Karpas-422 (cell line): ENCODE measurements around the gene OMP. TPM values are rescaled to one million over a fixed set of nuclear protein-coding genes. Genes with fewer than 3 reads are reported as not detected.

ENCODE experiments used
- DNase-seq: peaks from one replicate; pipeline ENCODE4 v3.0.0-alpha.2; 2015
- H2AFZ ChIP-seq: fragments of 200-600 bp; sonication (generic); 2 replicates; pipeline ENCODE4 v1.6.1; 2014; ENCODE audit warnings: antibody characterized with exemption, low read length, mixed read lengths
- H3K27ac ChIP-seq: fragments of 200-600 bp; sonication (generic); 2 replicates; pipeline ENCODE4 v1.5.1; 2014; ENCODE audit warnings: mild to moderate bottlenecking, low read length, moderate library complexity
- H3K27me3 ChIP-seq: fragments of 200-600 bp; sonication (generic); 2 replicates; pipeline ENCODE4 v1.6.1; 2014; ENCODE audit warnings: low read length, mixed read lengths
- H3K36me3 ChIP-seq: fragments of 200-600 bp; sonication (generic); 2 replicates; pipeline ENCODE4 v1.6.1; 2014; ENCODE audit warnings: low read length, mixed read lengths; ENCODE audit not compliant: insufficient read depth
- H3K4me1 ChIP-seq: fragments of 200-600 bp; sonication (generic); 2 replicates; pipeline ENCODE4 v1.6.1; 2014; ENCODE audit warnings: mild to moderate bottlenecking, low read length, mixed read lengths
- H3K4me2 ChIP-seq: fragments of 200-600 bp; sonication (generic); 2 replicates; pipeline ENCODE4 v1.6.1; 2014; ENCODE audit warnings: low read length, low read depth, mild to moderate bottlenecking; ENCODE audit not compliant: poor library complexity, severe bottlenecking
- H3K4me3 ChIP-seq: fragments of 200-600 bp; sonication (generic); 2 replicates; pipeline ENCODE4 v1.5.1; 2014; ENCODE audit warnings: mild to moderate bottlenecking, antibody characterized with exemption, low read length, mixed read lengths
- H3K79me2 ChIP-seq: fragments of 200-600 bp; sonication (generic); 2 replicates; pipeline ENCODE4 v1.6.1; 2014; ENCODE audit warnings: mild to moderate bottlenecking, low read length, mixed read lengths
- H3K9ac ChIP-seq: fragments of 200-600 bp; sonication (generic); 2 replicates; pipeline ENCODE4 v1.6.0; 2014; ENCODE audit warnings: low read length
- H3K9me2 ChIP-seq: fragments of 200-600 bp; sonication (generic), shearing (Covaris generic); replicated peaks from 2 replicates; pipeline ENCODE4 v1.6.0; 2014; ENCODE audit warnings: mild to moderate bottlenecking, low read length, moderate library complexity; ENCODE audit not compliant: insufficient read depth
- H3K9me3 ChIP-seq: fragments of 300-700, 200-600 bp; sonication (generic); 2 replicates; pipeline ENCODE4 v1.6.1; 2014; ENCODE audit warnings: low read length, mixed read lengths
- H4K20me1 ChIP-seq: fragments of 200-600 bp; sonication (generic); 2 replicates; pipeline ENCODE4 v1.6.1; 2014; ENCODE audit warnings: mild to moderate bottlenecking, antibody characterized with exemption, low read length, low read depth; ENCODE audit not compliant: insufficient read depth
- total RNA-seq: library from RNA; depleted of rRNA; stranded (reverse); fragments of >200 nt; shearing (Covaris generic); gene quantifications from 2 replicates; pipeline ENCODE4 v1.2.3, GENCODE V29; 2014; ENCODE audit warnings: low replicate concordance

OMP gene
- total RNA-seq, 1 experiment from 2014 or later = not detected

DNA sequence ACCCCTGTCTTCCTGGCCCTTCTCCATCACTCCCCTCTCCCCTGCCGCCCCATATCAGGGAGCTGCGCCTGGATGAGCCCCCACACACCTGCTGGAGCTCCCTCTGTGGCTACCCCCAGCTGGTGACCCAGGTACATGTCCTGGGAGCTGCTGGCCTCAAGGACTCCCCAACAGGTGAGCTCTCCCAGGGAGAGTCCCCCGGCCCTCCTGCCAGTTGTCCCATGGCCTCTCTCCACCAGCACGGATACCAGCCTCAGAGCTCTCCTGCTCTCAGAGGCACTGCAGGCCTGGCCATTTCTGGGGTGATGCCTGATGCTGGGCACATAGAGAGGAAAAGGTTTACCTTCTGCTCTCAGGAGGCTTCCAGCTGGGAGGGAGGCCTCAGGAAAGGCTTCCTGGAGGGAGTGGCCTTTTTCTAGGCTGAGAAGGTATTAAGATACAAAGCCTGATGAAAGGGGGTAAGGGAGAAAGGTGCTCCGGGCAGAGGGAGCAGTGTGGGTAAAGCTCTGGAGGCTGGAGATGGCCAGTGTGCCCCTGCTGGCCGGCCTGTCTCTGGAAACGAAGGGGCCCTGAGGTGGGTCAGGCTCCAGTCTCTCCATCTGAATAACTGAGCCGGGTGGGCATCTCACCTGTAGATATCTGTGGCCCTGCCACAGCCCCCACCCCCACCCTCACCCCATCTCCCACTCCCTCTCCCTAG, 19.4 kb downstream of the OMP start:
- no peak overlapping the region for H3K27ac ChIP-seq
- H3K4me1 ChIP-seq = no peaks in the 10 kb centered on the region
- H3K9me3 ChIP-seq = no peaks in the 10 kb centered on the region
- no peaks in the 10 kb centered on the region for H3K36me3 ChIP-seq
- DNase-seq = no peak
- H2AFZ ChIP-seq = no peak overlapping the region
- no peak overlapping the region for H3K4me2 ChIP-seq
- no peak overlapping the region for H3K9ac ChIP-seq
- no peaks in the 10 kb centered on the region for H3K27me3 ChIP-seq
- no peak overlapping the region for H3K4me3 ChIP-seq
- no peaks in the 10 kb centered on the region; the same call in 1 of the 2 replicates for H4K20me1 ChIP-seq
- no peaks in the 10 kb centered on the region for H3K79me2 ChIP-seq
- H3K9me2 ChIP-seq = no peaks in the 10 kb centered on the region

DNA sequence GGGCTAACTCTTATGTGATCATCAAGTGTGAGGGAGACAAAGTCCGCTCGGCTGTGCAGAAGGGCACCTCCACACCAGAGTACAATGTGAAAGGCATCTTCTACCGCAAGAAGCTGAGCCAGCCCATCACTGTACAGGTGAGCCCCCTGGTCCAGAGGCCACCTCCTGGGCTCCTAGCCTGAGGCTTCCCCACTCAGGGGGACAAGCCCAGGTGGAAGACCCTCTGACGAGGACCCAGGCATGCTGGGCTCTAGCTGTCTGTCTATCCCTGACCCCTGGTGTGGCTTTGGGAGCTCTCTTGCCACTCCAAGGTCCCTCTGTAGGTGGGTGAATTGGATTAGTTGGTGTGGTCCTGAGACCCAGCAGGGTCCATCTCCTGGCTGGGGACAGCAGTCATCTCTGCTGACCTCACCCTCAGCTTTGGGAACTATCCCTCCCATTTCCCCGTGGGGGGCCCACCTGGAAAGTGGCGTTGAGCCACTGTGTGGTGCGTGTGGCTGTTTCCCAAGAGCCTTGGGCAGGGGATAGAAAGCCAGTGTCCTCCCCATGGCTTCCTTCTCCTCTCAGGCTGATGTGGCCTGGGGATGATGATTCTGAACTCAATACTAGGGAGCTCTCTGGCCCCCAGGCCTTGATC, 20.1 kb downstream of the OMP start:
- Histone ChIP-seq H3K9ac (no peak overlapping the region), H4K20me1 (peaks cover 5% of the 10 kb centered on the region; the same call in 1 of the 2 replicates), H3K4me2 (no peak overlapping the region), H3K79me2 (no peaks in the 10 kb centered on the region), H3K4me3 (no peak overlapping the region), H3K36me3 (no peaks in the 10 kb centered on the region), H3K9me3 (no peaks in the 10 kb centered on the region), H3K27ac (no peak overlapping the region), H2AFZ (no peak overlapping the region), H3K9me2 (no peaks in the 10 kb centered on the region), H3K4me1 (no peaks in the 10 kb centered on the region), H3K27me3 (no peaks in the 10 kb centered on the region)
- no peak for DNase-seq

GRCh38 chr11:77123591-77123990, 21.0 kb downstream of the OMP start:
- Histone ChIP-seq H3K4me2 (no peak overlapping the region), H3K9me3 (no peaks in the 10 kb centered on the region), H3K4me3 (no peak overlapping the region), H3K79me2 (no peaks in the 10 kb centered on the region), H3K27me3 (no peaks in the 10 kb centered on the region), H3K9ac (no peak overlapping the region), H3K36me3 (no peaks in the 10 kb centered on the region), H2AFZ (no peak overlapping the region), H3K27ac (no peak overlapping the region), H3K4me1 (no peaks in the 10 kb centered on the region), H3K9me2 (no peaks in the 10 kb centered on the region), H4K20me1 (0 out of 2 replicates have a peak, but pooled peaks cover 7% of the 10 kb centered on the region)
- no peak for DNase-seq

DNA sequence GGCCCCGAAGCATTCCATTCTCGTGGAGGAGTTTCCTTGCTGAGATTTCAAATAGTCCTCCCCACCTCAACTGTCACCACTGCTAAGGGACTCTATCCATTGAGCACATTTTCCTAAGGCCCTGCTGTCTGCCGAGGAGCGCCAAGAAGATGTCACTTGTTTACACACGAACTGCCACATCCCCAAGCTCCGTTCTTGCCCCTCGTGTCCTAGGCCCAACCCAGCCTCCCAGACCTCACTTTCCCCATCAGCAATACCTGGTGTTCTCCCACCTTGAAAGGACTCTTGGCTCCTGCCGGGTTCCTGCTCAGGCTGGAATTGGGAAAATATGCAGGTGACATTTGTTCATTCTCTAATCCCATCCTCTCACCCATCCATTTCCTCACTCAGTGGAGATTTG, 21.4 kb downstream of the OMP start:
- no peak for DNase-seq
- H2AFZ ChIP-seq = no peak overlapping the region
- H3K4me3 ChIP-seq = no peak overlapping the region
- H3K4me2 ChIP-seq = no peak overlapping the region
- H4K20me1 ChIP-seq = 0 out of 2 replicates have a peak, but pooled peaks cover 7% of the 10 kb centered on the region
- no peaks in the 10 kb centered on the region for H3K27me3 ChIP-seq
- no peak overlapping the region for H3K27ac ChIP-seq
- no peaks in the 10 kb centered on the region for H3K36me3 ChIP-seq
- no peaks in the 10 kb centered on the region for H3K9me3 ChIP-seq
- H3K4me1 ChIP-seq = no peaks in the 10 kb centered on the region
- no peaks in the 10 kb centered on the region for H3K79me2 ChIP-seq
- no peak overlapping the region for H3K9ac ChIP-seq
- no peaks in the 10 kb centered on the region for H3K9me2 ChIP-seq

DNA sequence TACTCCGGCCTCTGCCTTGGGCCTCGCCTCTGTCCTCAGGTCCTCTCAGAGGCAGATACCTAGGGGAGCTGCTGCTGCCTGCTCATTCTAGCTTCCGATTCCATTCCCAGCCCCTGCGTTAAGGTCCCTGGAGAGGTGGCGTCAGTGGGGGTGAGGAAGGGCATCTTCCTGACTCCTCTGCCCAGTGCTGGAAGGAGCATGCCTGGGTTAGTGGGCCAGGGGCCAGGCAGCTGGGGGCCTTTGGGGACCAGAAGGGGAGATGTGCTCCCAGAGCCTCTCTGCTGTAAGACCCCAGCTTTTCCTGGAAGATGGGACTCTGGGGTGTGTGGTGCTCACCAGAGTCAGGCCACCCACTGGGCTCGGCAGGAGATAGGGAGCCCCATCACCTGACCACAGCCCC, 21.8 kb downstream of the OMP start:
- Histone ChIP-seq H3K4me1 (no peaks in the 10 kb centered on the region), H3K9me2 (no peaks in the 10 kb centered on the region), H4K20me1 (0 out of 2 replicates have a peak, but pooled peaks cover 7% of the 10 kb centered on the region), H3K4me2 (no peak overlapping the region), H3K79me2 (no peaks in the 10 kb centered on the region), H3K9me3 (no peaks in the 10 kb centered on the region), H3K27me3 (no peaks in the 10 kb centered on the region), H3K27ac (no peak overlapping the region), H3K36me3 (no peaks in the 10 kb centered on the region), H3K4me3 (no peak overlapping the region), H2AFZ (no peak overlapping the region), H3K9ac (no peak overlapping the region)
- DNase-seq = no peak

- Histone ChIP-seq H4K20me1 (0 out of 2 replicates have a peak, but pooled peaks cover 7% of the 10 kb centered on the region), H3K27ac (no peak overlapping the region), H3K4me1 (no peaks in the 10 kb centered on the region), H3K9ac (no peak overlapping the region), H2AFZ (no peak overlapping the region), H3K79me2 (no peaks in the 10 kb centered on the region), H3K36me3 (no peaks in the 10 kb centered on the region), H3K4me3 (no peak overlapping the region), H3K9me3 (no peaks in the 10 kb centered on the region), H3K9me2 (no peaks in the 10 kb centered on the region), H3K27me3 (no peaks in the 10 kb centered on the region), H3K4me2 (no peak overlapping the region)
- no peak for DNase-seq
Observed at GRCh38 chr11:77125191-77125590, 22.6 kb downstream of the OMP start.

- no peak overlapping the region for H3K9ac ChIP-seq
- H3K9me3 ChIP-seq = no peaks in the 10 kb centered on the region
- no peaks in the 10 kb centered on the region for H3K4me1 ChIP-seq
- no peak overlapping the region for H3K4me3 ChIP-seq
- DNase-seq = no peak
- H2AFZ ChIP-seq = no peak overlapping the region
- H3K36me3 ChIP-seq = no peaks in the 10 kb centered on the region
- H3K9me2 ChIP-seq = no peaks in the 10 kb centered on the region
- no peaks in the 10 kb centered on the region for H3K79me2 ChIP-seq
- H4K20me1 ChIP-seq = 0 out of 2 replicates have a peak, but pooled peaks cover 7% of the 10 kb centered on the region
- H3K27ac ChIP-seq = no peak overlapping the region
- H3K4me2 ChIP-seq = no peak overlapping the region
- H3K27me3 ChIP-seq = no peaks in the 10 kb centered on the region
Observed at GRCh38 chr11:77125695-77126094, 23.1 kb downstream of the OMP start.

GRCh38 chr11:77126156-77126775, 23.6 kb downstream of the OMP start:
- H3K9ac ChIP-seq = no peak overlapping the region
- no peaks in the 10 kb centered on the region for H3K36me3 ChIP-seq
- H3K27ac ChIP-seq = no peak overlapping the region
- H3K4me1 ChIP-seq = no peaks in the 10 kb centered on the region
- H3K4me3 ChIP-seq = no peak overlapping the region
- no peaks in the 10 kb centered on the region for H3K9me3 ChIP-seq
- H3K9me2 ChIP-seq = no peaks in the 10 kb centered on the region
- H3K4me2 ChIP-seq = no peak overlapping the region
- H3K79me2 ChIP-seq = no peaks in the 10 kb centered on the region
- H2AFZ ChIP-seq = no peak overlapping the region
- DNase-seq = no peak
- no peaks in the 10 kb centered on the region for H3K27me3 ChIP-seq
- H4K20me1 ChIP-seq = 0 out of 2 replicates have a peak, but pooled peaks cover 7% of the 10 kb centered on the region
